ENCODE results near the gene RNASE9.

GRCh38 chr14:20560961-20561360 lies at the start of gene RNASE9:
- TF ChIP-seq EZH2 (IDR thresholded peaks at IDR 0.05; ENCODE audit: borderline replicate concordance, insufficient read depth, low read depth, low read length, poor library complexity, severe bottlenecking) (no peak), CTCF (IDR thresholded peaks at IDR 0.05) (no peak)
